Smooth muscle cell (in vitro differentiated cells): ENCODE results near the gene RAD17. TPM values are rescaled to one million over a fixed set of nuclear protein-coding genes. Genes with fewer than 3 reads are reported as not detected.
A peak's percentile ranks its signal among the peaks of the same experiment; 100 is the strongest.
"Not testable (repeated sequence)": the region's sequence is repeated elsewhere in the genome, so short reads cannot be mapped to it uniquely, and the experiment has no call there.

ENCODE experiments used
- DNase-seq: peaks from one replicate; lab custom pipeline; 2025; ENCODE audit not compliant: unreplicated experiment; lab: John Stamatoyannopoulos, UW
- H2AFZ ChIP-seq: fragments of 200-600 bp; sonication (generic); 2 replicates; pipeline ENCODE4 v1.6.0; 2016; ENCODE audit warnings: antibody characterized with exemption, low read depth, mild to moderate bottlenecking
- H3F3A ChIP-seq: fragments of 200-600 bp; sonication (generic); 2 replicates; pipeline ENCODE4 v1.6.0; 2017; ENCODE audit warnings: antibody characterized with exemption, low read depth
- H3K27ac ChIP-seq: fragments of 200-600 bp; sonication (generic); 2 replicates; pipeline ENCODE4 v1.5.1; 2016; ENCODE audit warnings: low read depth, mild to moderate bottlenecking
- H3K27me3 ChIP-seq: fragments of 200-600 bp; sonication (generic); 2 replicates; pipeline ENCODE4 v1.6.1; 2016; ENCODE audit warnings: low read depth, mild to moderate bottlenecking
- H3K36me3 ChIP-seq: fragments of 200-600 bp; sonication (generic); 2 replicates; pipeline ENCODE4 v1.5.1; 2016; ENCODE audit warnings: low read depth
- H3K4me1 ChIP-seq: fragments of 200-600 bp; sonication (generic); 2 replicates; pipeline ENCODE4 v1.5.1; 2016; ENCODE audit warnings: low read depth
- H3K4me2 ChIP-seq: fragments of 200-600 bp; sonication (generic); 2 replicates; pipeline ENCODE4 v1.6.0; 2016; ENCODE audit warnings: mild to moderate bottlenecking
- H3K4me3 ChIP-seq: fragments of 200-600 bp; sonication (generic); 2 replicates; pipeline ENCODE4 v1.5.1; 2016; ENCODE audit warnings: mild to moderate bottlenecking
- H3K79me2 ChIP-seq: fragments of 200-600 bp; sonication (generic); 2 replicates; pipeline ENCODE4 v1.6.0; 2016; ENCODE audit warnings: low read depth, mild to moderate bottlenecking
- H3K9ac ChIP-seq: fragments of 200-600 bp; sonication (generic); 2 replicates; pipeline ENCODE4 v1.6.0; 2016; ENCODE audit warnings: low read depth
- H3K9me3 ChIP-seq: fragments of 200-600 bp; sonication (generic); replicated peaks from 2 replicates; pipeline ENCODE4 v1.5.1; 2016; ENCODE audit warnings: low read depth
- H4K20me1 ChIP-seq: fragments of 200-600 bp; sonication (generic); 2 replicates; pipeline ENCODE4 v1.6.0; 2016; ENCODE audit warnings: low read depth
- WGBS: methylation state at CpG from one replicate; pipeline ENCODE4 v1.1.7; 2016; ENCODE audit warnings: low lambda C conversion rate; 5-methylcytosine and 5-hydroxymethylcytosine counted together
- polyA plus RNA-seq: library from polyadenylated mRNA; unstranded; fragments of >200 nt; fragmentation: Nextera tagmentation; extraction: Ambion mirVana; gene quantifications from 2 replicates; pipeline ENCODE4 v1.2.1, GENCODE V29; 2016
- total RNA-seq: library from RNA; depleted of rRNA; stranded (reverse); fragments of >200 nt; gene quantifications from 2 replicates; pipeline ENCODE4 v1.2.3, GENCODE V29; 2014
- TF ChIP-seq, protein P1 (sequence below): fragments of 200-600 bp; sonication (generic); IDR thresholded peaks from 2 replicates; pipeline ENCODE4 v1.5.1; 2017; ENCODE audit warnings: borderline replicate concordance, mild to moderate bottlenecking, antibody characterized with exemption; ENCODE audit not compliant: insufficient read depth, poor library complexity, severe bottlenecking

Gene RAD17
- total and polyA plus RNA-seq, 2 experiments from 2014 or later = 16.2 to 23.9 TPM

DNA sequence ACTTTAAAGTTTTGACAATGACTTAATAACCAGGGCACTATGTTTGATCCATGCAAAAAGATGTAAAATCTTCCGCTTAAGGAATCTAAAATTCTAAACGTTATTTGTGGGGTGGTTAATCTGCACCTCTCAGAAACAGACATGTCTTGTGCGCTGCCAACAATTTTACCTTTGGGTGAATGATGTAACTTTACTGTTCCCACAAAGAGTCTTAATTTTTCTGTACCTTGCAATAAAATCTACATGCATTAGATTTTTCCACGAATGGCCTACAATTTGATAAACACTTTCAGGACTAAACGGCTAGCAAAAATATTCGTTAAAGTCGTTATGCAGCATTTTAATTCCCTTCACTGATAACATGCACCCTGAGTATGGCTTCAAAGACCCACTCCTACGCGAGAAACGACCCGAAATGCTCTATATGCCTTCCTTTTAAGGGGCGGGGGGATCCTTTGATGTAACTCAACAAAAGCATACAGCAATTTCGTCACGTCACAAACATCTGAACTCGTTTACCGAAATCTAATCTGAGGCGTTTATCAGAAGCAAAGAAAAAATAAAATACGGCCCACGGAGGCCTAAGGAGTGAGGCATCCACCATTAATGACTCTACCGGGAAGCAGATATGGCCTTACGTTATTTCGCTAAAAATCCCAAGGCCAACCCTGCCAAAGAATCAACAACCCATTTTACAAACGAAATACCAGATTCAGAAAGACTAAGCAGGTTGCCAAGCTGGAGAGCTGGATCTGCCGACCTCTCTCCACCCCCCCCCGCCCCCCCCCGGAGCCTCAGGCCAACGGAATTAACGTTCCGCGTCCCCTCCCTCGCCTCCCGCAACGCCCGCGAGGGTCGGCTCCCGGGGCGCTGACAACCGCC lies 919 bp upstream of the RAD17 start:
- WGBS = 3% methylated on average over 36 of the region's 39 CpGs
- H2AFZ ChIP-seq = peak overlapping the region; percentile 96
- H3K9me3 ChIP-seq = no peaks in the 10 kb centered on the region

GRCh38 chr5:69370335-69370734 lies 717 bp downstream of the RAD17 start:
- H3K27me3 ChIP-seq, H3K36me3 ChIP-seq, H3F3A ChIP-seq, H3K9me3 ChIP-seq, DNase-seq, H3K27ac ChIP-seq: not testable (repeated sequence)
- Histone ChIP-seq H2AFZ (peak overlapping the region; percentile 96), H3K4me3 (peak overlapping the region; percentile 70), H4K20me1 (peaks cover 23% of the 10 kb centered on the region), H3K4me2 (peak overlapping the region; percentile 92), H3K9ac (peak overlapping the region; percentile 99), H3K79me2 (peaks cover 66% of the 10 kb centered on the region), H3K4me1 (peaks cover 22% of the 10 kb centered on the region)
- 4% methylated on average over 16 of the region's 16 CpGs for WGBS

More for the DNA sequence above, 919 bp upstream of the RAD17 start:
- Histone ChIP-seq H3K36me3 (no peaks in the 10 kb centered on the region), H4K20me1 (peaks cover 37% of the 10 kb centered on the region), H3K9ac (peak overlapping the region; percentile 99), H3K27me3 (no peaks in the 10 kb centered on the region), H3K4me2 (peak overlapping the region; percentile 92), H3F3A (no peaks in the 10 kb centered on the region), H3K79me2 (peaks cover 81% of the 10 kb centered on the region), H3K4me3 (peak overlapping the region; percentile 70), H3K27ac (peak overlapping the region; percentile 99), H3K4me1 (peaks cover 22% of the 10 kb centered on the region)
- TF ChIP-seq, protein P1, sequence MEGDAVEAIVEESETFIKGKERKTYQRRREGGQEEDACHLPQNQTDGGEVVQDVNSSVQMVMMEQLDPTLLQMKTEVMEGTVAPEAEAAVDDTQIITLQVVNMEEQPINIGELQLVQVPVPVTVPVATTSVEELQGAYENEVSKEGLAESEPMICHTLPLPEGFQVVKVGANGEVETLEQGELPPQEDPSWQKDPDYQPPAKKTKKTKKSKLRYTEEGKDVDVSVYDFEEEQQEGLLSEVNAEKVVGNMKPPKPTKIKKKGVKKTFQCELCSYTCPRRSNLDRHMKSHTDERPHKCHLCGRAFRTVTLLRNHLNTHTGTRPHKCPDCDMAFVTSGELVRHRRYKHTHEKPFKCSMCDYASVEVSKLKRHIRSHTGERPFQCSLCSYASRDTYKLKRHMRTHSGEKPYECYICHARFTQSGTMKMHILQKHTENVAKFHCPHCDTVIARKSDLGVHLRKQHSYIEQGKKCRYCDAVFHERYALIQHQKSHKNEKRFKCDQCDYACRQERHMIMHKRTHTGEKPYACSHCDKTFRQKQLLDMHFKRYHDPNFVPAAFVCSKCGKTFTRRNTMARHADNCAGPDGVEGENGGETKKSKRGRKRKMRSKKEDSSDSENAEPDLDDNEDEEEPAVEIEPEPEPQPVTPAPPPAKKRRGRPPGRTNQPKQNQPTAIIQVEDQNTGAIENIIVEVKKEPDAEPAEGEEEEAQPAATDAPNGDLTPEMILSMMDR = no peak
- no peak for DNase-seq

GRCh38 chr5:69372394-69372793 lies 2.8 kb downstream of the RAD17 start:
- H3K9me3 ChIP-seq = no peaks in the 10 kb centered on the region

GRCh38 chr5:69374911-69375446 lies 5.4 kb downstream of the RAD17 start:
- no peaks in the 10 kb centered on the region for H3K36me3 ChIP-seq
- H3K4me1 ChIP-seq = peaks cover 12% of the 10 kb centered on the region
- DNase-seq = no peak
- H3K79me2 ChIP-seq = peaks cover 27% of the 10 kb centered on the region
- no peak overlapping the region for H3K4me2 ChIP-seq
- no peaks in the 10 kb centered on the region for H3K27me3 ChIP-seq
- H3F3A ChIP-seq = no peaks in the 10 kb centered on the region
- 96% methylated on average over 4 of the region's 4 CpGs for WGBS
- H3K4me3 ChIP-seq = no peak overlapping the region
- H3K9ac ChIP-seq = no peak overlapping the region
- TF ChIP-seq, protein P1 = no peak
- no peak overlapping the region for H2AFZ ChIP-seq
- H3K27ac ChIP-seq = no peak overlapping the region
- no peaks in the 10 kb centered on the region for H3K9me3 ChIP-seq
- H4K20me1 ChIP-seq = no peaks in the 10 kb centered on the region

More at GRCh38 chr5:69372394-69372793, 2.8 kb downstream of the RAD17 start:
- Histone ChIP-seq H3K4me2 (no peak overlapping the region), H3K9ac (no peak overlapping the region), H3K27me3 (no peaks in the 10 kb centered on the region), H2AFZ (no peak overlapping the region), H3K36me3 (no peaks in the 10 kb centered on the region), H3K4me1 (peaks cover 22% of the 10 kb centered on the region), H3K4me3 (no peak overlapping the region), H3K27ac (no peak overlapping the region), H3F3A (no peaks in the 10 kb centered on the region), H3K79me2 (peaks cover 45% of the 10 kb centered on the region), H4K20me1 (peaks cover 9% of the 10 kb centered on the region)
- TF ChIP-seq, protein P1 = no peak
- 97% methylated on average over 5 of the region's 5 CpGs for WGBS
- DNase-seq = no peak
